GM10248 (cell line): ENCODE data around the gene ZSCAN21.

ENCODE experiments used
- CTCF ChIA-PET: fragments of 300-600 bp; sonication (Branson Sonifier 250); formaldehyde crosslinking; extraction: SDS; loops from one replicate; lab custom pipeline; 2021; ENCODE audit warnings: antibody characterized with exemption; lab: Yijun Ruan, JAX
- POLR2A ChIA-PET: fragments of 350-650 bp; sonication (Branson Sonifier 250); formaldehyde crosslinking; extraction: SDS; loops from one replicate; lab custom pipeline; 2020; ENCODE audit warnings: antibody characterized with exemption; lab: Yijun Ruan, JAX
- DNase-seq: peaks from one replicate; pipeline ENCODE4 v3.0.0; 2012; ENCODE audit errors: extremely low spot score
- CTCF ChIP-seq: IDR thresholded peaks from 2 replicates; pipeline ENCODE4 v1.5.1; 2012; ENCODE audit warnings: mild to moderate bottlenecking, low read depth; ENCODE audit errors: extremely low read depth, missing control alignments, control extremely low read depth

ZSCAN21 gene

DNA sequence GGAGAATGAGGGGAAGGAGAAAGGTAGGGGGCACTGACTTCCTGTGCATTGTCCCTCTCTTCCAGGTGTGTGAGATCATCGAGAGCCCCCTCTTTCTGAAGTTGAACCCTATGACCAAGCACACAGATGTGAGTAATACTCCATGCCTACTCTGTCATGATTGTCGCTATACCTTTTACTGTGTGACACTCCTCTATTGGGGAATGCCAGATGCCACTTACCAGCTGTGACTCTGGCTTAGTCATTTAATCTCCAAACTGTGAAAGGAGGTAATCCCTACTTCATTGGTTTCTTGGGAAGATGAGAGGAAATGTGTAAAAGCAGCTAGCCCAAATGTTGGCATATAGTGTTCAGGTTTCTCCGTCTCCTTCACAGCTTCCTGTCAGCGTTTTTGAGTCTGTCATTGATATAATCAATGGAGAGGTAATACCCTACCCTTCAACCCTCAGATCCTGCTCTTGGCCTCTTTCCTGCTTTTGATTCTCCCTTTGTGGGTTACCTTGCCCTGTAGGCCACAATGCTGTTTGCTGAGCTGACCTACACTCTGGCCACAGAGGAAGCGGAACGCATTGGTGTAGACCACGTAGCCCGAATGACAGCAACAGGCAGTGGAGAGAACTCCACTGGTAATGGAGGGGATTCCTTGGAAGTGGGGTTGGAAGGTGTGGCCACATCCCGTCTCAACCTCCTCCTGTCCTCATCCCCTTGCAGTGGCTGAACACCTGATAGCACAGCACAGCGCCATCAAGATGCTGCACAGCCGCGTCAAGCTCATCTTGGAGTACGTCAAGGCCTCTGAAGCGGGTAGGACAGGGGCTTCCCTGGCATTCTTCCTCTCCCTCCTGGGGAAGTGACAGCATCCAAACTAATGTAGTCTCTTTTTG is 41.2 kb downstream of the ZSCAN21 start:
- no peak for TF ChIP-seq CTCF
- no peak for DNase-seq
- POLR2A ChIA-PET, result interaction anchor here (1.3 kb wide), 2 partner anchors 8 to 11 kb away, joined by 3 to 4 read pairs; partner anchors contain the start of gene AP4M1
- CTCF ChIA-PET, result interaction anchor here (1.0 kb wide), 1 partner anchor 96 kb away, joined by 3 read pairs; no protein-coding TSS in a partner anchor

DNA sequence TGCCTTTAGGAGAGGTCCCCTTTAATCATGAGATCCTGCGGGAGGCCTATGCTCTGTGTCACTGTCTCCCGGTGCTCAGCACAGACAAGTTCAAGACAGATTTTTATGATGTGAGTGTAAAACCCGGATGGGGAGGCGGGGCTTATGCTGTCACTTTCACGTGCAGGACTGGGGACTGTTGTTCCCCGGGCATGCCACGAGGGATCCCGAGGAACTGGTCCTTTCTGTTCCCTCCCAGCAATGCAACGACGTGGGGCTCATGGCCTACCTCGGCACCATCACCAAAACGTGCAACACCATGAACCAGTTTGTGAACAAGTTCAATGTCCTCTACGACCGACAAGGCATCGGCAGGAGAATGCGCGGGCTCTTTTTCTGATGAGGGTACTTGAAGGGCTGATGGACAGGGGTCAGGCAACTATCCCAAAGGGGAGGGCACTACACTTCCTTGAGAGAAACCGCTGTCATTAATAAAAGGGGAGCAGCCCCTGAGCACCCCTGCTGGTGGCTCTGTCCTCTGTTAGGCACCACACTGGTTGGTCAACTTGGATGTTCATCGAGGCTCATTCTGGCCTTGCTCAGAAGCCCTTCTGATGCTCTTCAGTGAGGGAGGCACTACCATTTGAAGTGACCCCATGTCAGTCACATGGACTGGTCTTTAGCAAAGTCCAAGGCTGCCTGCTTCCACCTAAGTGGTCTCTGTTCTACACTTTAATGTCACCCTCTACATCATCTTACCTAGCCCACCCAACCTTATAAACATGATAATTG is 42.0 kb downstream of the ZSCAN21 start:
- TF ChIP-seq CTCF, result no peak
- DNase-seq, result no peak
- ChIA-PET POLR2A (interaction anchor here (1.0 to 2.1 kb wide), 3 partner anchors 9 to 11 kb away, joined by 3 to 7 read pairs (median 4); partner anchors contain the start of gene AP4M1), CTCF (interaction anchor here (1.0 to 1.8 kb wide), 2 partner anchors 9 to 97 kb away, joined by 3 to 6 read pairs; no protein-coding TSS in a partner anchor)

DNA sequence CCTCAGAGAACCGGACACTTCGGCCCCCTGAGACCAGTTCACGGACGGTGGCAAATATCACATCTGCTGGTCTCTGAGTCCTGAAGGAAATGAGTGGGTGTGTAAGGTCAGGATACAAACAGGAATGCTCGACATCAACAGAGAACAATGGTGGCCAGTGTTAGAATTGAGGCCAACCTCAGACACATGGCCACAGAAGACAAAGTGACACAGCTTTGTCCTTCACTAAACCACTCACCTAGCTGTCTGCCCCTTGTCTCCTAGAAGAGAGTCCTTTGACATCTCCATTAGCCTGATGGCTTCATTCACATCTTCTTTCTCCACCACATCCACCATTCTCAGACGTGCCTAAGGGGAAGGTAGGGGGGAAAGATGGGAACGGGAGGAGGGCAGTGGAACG is 43.5 kb downstream of the ZSCAN21 start:
- TF ChIP-seq CTCF, result no peak
- POLR2A ChIA-PET, result interaction anchor here (2.1 kb wide), 1 partner anchor 9 kb away, joined by 7 read pairs; the partner anchor contains the start of gene AP4M1
- CTCF ChIA-PET, result interaction anchor here (1.8 kb wide), 1 partner anchor 11 kb away, joined by 6 read pairs; no protein-coding TSS in a partner anchor
- no peak for DNase-seq

DNA sequence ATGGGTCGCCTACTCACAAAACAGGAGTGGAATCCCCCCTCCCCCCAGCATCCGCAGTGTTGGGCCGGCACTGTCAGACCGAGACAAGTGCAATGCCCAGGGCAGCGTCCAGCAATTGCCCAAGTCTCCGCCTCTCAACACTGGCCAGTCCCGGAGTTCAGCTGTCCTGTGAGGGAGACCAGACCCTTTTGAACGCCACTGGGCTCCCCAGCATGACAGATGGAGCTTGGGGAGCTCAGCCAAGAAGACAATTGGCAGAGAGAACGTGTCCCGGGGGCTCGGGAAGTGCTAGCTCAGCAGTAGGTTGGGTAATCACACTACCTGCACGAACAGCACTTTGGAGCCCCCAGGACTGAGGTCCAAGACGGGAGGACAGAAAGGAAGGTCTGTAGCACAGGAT is 43.9 kb downstream of the ZSCAN21 start:
- ChIA-PET CTCF (interaction anchor here (1.8 kb wide), 1 partner anchor 11 kb away, joined by 6 read pairs; no protein-coding TSS in a partner anchor), POLR2A (interaction anchor here (2.1 kb wide), 1 partner anchor 9 kb away, joined by 7 read pairs; the partner anchor contains the start of gene AP4M1)
- no peak for TF ChIP-seq CTCF
- DNase-seq, result no peak

DNA sequence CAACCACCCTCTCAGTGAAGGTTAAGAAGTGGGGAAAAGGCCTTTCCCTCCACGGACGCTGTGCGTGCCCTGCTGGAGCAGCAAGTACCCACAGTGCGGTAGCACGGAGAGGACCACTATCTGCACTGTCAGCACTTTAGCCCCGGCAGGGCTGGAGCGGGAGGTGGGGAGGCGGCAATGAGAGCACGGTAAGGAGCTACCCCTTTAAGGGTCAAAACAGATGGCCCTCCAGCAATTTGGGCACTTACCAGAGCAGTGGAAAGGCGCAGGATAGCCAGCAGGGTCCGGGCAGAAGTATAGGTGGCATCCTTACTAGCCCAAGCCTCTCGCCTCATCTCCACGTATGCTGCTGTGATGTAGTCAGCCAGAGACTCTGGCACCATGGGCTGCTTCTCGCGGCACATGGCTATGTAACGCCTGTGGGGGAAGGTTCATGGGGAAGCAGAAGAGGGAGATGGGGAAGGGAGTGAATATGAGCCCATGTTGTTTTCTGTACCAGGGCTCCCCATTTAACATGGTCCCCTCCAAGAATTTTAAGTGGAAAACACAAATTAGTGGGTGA is 44.4 kb downstream of the ZSCAN21 start:
- ChIA-PET POLR2A (no interaction called here), CTCF (no interaction called here)
- no peak for TF ChIP-seq CTCF
- DNase-seq, result no peak
